GM19043 (cell line): ENCODE measurements around the gene NHLH1.

Source experiments
- ATAC-seq: cut with Tn5 transposase; IDR thresholded peaks from one replicate; pipeline ENCODE4 v1.9.1; 2021; ENCODE audit warnings: low read depth; ENCODE audit not compliant: unreplicated experiment

The NHLH1 gene

DNA sequence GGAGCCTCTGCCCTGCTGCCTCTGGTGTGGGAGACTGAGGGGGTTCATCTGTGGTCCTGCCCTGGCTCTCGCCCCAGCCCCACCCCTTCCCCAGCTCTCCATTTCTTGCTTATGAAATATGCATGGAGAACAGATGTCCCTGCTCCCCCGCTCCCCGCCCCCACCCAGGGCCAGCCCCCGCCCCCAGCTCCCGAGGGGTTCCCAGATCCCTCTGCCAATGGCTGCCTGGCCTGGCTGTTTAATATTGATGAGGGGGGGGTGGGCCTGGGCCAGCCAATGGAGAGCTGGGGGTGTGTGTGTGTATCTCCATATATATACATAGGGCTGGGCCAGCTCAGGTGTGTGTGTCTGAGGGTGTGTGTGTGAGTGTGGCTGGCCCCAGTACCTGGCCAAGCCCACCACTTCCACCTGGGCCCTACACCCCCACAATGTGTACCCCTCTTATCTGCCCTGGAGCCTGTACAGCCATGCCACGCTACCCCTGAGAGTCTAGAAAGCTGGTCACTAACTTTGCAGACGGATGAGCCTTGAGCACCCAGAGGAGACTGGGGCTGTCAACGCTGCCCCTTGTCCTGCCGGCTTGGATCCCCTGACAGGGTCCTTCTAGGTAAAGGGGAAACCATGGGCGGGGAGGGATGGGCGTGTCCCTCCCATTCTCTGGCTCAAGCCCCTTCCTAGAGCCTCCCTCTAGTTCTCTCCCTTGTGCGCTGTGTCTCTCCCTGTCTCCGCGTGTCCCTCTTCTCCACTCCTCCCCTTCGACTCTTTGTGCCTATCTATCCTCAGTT is at the start of gene NHLH1:
TSS of gene NHLH1 (plus strand) at position 341 of the 785 bp plus-strand sequence. CDS start 3,661 bp downstream, outside the sequence.
- ATAC-seq: no peak

DNA sequence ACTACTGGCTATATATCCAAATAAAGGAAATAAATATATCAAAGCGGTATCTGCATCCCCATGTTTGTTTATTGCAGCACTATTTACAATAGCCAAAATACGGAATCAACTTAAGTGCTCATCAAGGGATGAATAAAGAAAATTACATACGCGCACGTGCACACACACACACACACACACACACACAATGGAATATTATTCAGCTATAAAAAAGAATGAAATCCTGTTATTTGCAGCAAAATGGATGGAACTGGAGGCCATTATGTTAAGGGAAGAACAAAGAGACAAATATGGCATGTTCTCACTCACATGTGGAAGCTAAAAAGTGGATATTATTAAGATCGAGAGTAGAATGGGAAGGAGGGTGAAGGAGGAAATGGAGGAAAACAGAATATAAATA is 44.0 kb upstream of the NHLH1 start:
- no peak for ATAC-seq

DNA sequence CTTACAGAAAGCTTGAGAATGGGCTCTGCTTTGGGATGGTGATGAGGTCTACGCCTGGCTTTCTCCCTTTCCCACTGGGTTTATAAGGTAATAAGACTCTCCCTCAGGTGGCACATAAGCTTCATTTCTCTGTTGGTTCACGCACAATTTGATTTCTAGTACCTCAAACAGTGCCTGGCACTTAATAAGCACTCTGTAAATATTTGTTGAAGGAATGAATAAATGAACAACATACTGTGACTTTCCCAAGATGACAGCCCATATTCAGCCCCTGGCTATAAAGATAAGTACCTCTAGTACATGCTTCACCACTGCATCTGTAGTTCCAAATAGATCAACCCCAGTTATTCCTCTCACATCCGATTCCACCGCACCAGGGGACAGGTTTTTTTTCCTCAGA is 41.6 kb upstream of the NHLH1 start:
- no peak for ATAC-seq

DNA sequence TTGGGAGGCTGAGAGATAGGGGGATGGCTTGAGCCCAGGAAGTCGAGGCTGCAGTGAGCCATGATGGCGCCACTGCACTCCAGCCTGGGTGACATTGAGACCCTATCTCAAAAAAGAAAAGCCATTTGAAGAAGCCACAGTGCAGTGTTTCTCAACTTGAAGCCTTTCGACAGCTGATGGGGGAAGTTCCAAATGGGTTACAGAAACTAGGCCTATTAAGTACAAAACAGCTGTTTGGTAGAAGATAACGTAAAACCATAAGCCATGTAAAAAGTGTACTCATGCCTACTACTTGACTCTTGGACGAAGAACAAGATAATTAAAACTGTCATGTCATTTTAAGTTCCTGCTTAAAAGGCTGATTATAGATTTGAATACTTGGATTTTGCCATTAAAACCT is 40.5 kb upstream of the NHLH1 start:
- no peak for ATAC-seq

DNA sequence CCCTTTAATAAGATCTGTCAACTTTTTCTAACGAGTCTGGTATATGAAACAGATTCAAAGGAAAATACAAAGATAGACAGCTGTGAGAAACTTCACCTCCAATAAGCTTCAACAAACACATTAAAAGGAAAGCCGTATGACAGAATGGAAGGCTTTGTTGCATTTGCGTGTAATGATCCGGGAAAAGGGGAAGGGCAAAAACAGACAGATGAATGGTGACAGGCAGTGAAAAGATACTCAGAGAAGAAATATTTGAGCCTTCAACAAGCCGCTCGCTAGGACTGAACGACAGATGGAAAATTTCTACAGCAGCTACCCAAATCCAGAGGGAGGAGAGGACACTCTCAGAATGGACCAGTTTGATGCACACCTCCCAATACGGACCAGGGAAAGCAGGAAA is 38.7 kb upstream of the NHLH1 start:
- ATAC-seq: no peak

DNA sequence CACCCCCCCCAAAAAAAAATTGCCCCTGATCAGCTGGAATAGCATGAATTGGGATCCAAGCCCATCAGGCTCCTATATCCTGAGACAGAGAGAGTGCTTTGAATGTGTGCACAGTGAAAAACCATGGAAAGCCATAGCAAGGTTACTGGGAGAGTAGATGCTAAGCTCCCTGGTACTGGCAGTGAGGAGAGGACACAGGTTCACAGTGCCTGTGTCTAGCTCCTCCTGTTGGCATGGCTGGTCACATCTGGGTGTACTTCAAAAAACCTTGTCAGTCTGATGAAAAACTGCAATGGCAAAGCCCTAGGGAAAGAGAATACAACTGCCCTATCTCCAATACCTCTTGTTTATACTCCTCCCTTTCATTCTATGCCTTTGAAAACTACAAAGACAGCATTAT is 36.8 kb upstream of the NHLH1 start:
- ATAC-seq: no peak

DNA sequence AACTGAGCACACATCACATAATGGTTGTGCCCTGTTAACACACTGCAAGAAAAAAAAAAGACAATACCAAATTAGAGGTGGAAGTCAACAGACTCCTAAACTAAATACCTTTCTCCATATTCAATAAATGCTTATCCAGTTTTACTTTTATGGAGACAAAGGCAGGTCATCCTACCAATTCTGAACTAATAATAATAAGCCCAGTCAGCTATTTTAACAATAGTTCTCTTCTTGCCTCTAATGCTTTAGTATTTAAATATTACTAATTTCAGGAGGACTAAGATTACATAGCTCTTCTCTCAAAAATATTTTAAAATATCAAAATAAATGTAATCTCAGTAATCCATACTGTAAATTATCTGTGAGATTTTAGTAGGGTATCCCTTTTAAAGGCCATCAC is 34.4 kb upstream of the NHLH1 start:
- ATAC-seq: no peak

DNA sequence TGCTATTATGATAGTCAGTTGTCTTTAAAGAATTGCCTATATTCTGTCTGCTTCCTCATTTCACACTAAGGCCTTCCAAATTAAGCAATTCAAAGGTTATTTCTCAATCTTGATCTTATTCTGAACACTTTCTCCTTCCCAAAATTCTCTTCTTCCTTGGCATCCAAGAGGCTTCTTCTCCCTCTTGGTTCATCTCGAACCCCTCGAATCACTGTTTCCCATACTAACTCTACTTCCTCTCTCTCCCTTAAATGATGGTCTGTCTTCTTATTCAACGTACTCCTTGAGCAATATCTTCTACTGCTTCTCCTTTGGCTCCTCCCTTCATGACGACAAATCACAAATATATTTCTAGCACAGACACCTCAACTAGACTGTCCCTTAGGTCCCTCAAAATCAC is 28.3 kb upstream of the NHLH1 start:
- ATAC-seq: no peak

DNA sequence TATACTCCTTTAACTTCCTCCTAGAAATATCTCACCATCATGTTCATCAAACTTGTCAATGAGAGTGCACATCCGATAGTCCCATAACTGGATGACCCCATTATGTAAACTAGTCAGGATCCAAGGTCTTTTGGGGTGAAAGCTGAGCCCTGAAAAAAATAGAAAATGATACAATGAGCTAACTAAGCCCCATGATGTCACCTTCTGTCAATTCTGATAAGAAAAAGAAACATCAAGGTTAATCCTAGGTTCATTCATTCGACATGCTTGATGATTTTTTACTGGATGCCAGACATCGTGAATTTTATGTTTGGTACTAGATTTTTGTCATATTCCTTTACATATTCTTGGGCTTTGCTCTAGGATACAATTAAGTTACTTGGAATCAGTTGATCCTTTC is 26.7 kb upstream of the NHLH1 start:
- ATAC-seq: no peak

DNA sequence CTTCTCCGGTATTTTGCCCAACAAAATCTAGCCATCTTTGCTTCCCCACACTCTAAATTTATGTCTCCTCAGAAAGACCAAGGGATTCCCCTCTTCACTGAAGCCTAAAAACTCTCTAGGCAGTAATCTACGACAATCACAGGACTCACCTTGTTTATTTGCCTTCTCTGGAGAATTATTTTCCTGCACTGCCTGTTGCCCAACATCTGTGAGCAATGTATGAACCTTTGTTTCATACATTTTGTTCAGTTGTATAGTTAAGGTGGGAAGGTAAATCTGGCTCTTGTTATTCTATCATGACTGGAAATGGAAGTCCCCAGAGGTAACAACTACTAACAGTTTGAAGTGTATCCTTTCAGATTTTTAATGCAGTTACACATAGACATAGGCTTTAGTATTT is 26.0 kb upstream of the NHLH1 start:
- no peak for ATAC-seq

DNA sequence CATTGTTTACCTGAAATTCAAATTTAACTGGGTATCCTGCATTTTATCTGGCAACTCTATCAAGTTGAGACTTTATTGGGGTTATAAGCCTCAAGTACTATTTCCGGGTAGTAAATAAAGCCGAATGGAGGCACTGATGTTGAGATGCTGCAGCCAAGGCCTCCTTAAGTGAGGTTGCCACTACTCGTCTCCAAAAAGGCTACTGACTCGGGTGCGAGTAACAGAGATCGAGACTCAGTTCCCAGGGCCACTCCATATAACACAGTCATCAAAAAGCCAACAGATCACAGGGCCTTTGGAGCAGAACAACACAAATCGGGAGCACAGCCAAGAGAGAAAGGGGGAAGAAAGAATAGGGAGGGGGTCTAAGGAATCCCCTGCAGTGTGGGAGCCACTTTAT is 24.3 kb upstream of the NHLH1 start:
- no peak for ATAC-seq

DNA sequence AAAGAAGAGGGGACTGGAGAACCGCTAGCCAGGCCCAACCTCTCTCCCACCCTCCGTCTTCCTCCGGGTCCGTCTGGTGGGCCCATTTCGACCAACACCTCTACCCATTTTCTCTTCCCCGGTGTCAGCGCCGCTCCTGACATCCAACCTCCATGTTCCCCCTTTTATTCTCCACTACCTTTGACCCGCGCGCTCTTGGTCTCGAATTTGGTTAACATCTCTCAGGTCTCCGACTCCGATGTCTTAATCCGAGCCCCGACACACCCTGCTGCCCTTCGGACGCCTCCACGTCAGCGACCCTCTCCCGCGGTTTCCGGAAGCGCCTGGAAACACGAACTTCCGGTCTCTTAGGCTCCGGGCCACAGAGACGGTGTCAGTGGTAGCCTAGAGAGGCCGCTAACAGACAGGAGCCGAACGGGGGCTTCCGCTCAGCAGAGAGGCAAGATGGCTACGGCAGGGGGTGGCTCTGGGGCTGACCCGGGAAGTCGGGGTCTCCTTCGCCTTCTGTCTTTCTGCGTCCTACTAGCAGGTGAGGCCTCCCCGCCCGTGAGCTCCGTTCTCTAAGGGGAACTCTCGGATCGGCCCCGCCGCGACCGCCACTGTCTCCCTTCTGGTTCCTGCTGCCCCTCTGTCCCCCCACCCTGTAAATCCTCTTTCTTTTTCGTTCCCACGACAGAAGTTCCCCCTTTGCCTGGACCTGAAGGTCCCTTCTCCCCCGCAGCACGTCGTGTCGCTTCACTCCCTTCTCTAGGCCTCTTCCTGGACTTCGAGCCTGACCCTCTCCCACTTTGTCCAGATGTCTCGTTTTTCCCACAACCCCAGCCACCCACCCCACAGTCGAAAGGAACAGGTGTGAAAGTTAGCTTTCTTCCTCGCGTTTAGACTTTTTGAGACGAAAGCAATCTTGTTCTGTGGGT is 23.7 kb upstream of the NHLH1 start, which contains the start of the genes COPA and NCSTN:
TSS of gene COPA (minus strand) at position 298 of the 917 bp plus-strand sequence. CDS start at position 218, 80 bp downstream.
TSS of gene NCSTN (plus strand) at position 431 of the 917 bp plus-strand sequence. CDS start at position 445, 14 bp downstream.
- peak; percentile 88 for ATAC-seq

DNA sequence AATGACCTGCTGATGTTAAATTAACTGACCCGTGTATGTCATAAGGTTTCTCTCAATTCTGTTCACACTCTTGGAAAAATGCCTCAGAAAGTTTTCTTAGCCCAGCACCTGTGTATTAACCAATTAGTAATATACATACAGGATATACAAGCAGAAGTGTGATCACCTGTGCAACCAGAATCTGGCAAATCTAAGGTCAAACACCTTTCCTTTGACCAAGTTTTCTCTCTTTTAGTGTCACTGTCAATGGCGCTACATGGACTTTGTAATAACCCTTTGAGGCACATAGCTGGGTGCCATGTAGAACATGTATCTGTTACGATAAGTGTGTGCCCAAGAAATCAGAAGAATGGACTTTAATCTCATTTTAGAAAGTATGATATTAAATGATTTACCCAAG is 22.6 kb upstream of the NHLH1 start:
- ATAC-seq: no peak

DNA sequence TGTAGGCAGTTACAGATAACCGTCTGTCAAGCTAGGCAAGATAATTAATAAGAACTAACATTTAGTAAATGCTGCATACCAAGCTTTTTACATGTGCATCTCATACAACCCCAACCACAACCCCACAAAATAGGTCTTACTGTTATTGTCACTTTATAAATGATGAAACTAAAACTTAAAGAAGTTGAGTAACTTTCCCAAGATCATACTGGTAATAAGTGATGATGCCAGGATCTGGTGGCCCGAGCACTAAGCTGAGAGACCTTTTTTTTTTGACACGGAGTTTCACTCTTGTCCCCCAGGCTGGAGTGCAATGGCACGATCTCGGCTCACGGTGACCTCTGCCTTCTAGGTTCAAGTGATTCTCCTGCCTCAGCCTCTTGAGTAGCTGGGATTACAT is 21.9 kb upstream of the NHLH1 start:
- no peak for ATAC-seq

DNA sequence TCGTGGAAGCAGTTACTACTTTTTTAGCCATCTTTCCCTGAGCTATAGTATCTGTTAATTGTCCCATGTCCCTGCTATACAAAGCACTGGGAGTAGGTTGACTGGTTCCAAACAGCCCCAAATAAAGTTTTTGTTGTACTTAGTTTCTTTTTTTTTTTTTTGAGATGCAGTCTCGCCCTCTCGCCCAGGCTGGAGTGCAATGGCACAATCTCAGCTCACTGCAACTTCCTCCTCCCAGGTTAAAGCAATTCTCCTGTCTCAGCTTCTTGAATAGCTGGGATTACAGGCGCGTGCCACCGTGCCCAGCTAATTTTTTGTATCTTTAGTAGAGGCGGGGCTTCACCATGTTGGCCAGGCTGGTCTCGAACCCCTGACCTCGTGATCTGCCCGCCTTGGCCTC is 20.4 kb upstream of the NHLH1 start:
- no peak for ATAC-seq

DNA sequence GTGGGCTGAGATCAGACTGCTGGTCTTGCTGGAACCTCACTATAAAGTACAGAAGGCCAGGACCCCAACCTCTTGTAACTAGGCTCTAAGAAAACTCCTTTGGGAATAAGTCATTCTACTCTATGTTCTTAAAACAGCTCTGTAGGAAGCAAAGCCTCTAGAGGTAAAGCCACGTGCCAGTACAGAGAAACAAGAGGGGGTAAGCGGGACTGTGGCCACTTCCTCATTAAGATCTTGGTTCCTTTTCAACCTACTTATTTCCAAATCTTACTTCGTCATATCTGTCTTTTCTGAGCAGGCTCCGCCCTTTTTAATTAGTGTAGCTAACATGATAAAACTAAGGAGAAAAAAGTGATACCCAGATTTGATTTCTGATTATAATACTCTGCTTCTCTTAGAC is 19.9 kb upstream of the NHLH1 start:
- no peak for ATAC-seq

DNA sequence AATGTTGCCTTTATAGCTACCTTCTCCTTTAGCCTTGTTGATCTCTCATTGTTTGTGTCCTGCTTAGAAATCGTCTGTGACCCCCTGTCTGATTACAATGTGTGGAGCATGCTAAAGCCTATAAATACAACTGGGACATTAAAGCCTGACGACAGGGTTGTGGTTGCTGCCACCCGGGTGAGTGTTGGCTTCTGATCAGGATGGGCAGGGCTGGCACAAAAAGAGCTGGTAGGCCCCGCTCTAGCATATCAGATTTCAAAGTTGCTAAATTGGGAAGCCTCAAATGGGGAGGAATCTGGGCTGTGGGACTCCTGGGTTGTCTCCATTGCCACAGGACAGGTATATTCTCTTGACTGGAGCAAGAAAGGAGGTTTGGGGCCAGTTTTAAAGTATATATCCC is 15.2 kb upstream of the NHLH1 start:
- ATAC-seq: no peak

DNA sequence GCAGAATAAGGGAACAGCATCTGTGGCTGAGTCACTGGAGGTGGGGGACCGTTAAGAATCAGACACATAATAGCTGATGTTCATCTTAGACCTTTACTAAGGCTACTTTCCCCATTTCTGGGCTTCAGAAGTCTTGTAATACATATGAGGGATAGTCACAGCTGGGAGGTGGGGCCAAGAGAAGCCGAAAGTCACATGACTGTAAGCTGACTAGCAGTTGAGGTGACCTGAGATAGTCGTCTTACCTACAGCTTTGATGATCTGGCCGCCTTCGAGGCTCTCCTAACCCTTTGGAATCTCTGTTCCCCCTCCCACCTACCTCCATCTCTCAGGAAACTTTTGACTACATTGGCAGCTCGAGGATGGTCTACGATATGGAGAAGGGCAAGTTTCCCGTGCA is 14.3 kb upstream of the NHLH1 start:
- no peak for ATAC-seq

DNA sequence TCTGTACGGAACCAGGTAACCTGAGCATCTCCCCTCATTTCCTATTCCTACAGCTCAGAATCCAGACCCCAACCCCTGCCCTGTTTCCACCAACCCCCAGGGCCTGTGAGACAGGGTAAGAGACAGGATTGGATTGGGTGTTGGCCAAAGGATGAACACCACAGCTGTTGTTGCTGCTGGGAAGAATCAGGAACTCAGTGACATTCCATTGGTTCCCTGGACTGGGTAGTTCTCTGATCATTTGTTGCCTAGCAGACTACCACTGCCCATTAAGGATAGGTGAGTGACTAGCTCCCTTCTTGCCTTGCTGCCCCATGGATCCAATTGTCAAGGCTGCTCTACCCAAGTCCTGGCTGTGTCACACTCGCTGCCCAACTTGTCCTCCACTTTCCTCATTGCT is 13.6 kb upstream of the NHLH1 start:
- no peak for ATAC-seq

DNA sequence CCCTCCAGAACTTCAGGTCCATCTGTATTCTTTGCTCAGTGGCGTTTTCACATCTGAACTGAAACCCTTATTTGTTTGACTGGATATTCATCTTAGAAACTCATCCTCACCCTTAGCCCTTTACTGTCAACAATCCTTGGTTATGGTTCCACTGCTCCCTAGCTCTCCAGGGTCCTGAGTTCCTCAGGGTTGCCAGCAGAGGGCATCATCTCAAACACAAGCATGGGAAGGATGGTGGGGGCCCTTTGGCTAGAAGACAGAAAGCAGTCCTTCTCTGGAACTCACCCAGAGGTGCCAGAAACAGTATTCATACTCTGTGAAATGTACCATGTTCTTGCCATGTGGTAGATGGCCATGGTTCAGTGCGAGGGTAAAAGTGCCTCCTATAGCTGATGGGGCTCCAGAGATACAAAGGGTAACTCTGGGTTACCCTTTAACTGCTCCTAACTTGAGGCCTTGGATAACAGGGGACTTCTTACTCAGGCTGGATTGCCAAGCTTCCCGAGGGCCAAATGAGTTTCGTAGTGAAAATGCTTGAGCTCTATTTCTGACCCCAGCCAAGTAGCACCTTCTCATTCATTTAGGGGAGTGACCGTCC is 12.4 kb upstream of the NHLH1 start:
- no peak for ATAC-seq
